ENCODE results near the gene DHX35. TPM values are rescaled to one million over a fixed set of nuclear protein-coding genes. Genes with fewer than 3 reads are reported as not detected.

DHX35 gene
- total RNA-seq, 2 experiments from 2014 or later = 7.3 to 7.6 TPM

GRCh38 chr20:39040116-39040515 is 78.0 kb downstream of the DHX35 start:
- Mint-ChIP-seq H3K36me3 (ENCODE audit: low read depth) (peaks cover 63% of the 10 kb centered on the region), H3K4me1 (ENCODE audit: low read depth) (no peaks in the 10 kb centered on the region)

DNA sequence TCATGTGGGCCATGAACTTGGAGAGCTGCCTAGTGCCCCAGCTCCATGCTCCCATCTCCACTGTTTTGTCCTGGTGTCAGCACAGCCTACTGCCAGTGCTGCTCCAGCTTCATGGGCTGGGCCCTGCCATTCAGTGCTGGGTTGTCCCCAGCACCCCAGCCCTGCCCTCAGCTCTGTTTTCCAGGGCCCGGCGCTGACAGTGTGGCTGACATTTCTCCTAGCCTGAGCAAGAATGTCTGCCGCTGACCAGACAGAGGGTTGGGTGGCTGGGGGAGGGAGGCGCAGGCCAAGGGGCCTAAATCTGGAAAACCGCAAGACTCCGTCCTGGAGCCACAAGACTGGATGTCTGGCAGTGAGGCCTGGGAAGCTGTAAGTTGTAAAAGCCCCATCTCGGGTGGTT is 78.9 kb downstream of the DHX35 start:
- no peak for DNase-seq
- Mint-ChIP-seq H3K27me3 (no peaks in the 10 kb centered on the region), H3K27ac (no peak overlapping the region), H3K9me3 (no peaks in the 10 kb centered on the region), H3K4me1 (ENCODE audit: low read depth) (no peaks in the 10 kb centered on the region), H3K36me3 (ENCODE audit: low read depth) (peaks cover 53% of the 10 kb centered on the region), H3K4me3 (no peak overlapping the region)
- Histone ChIP-seq H3K36me3 (ENCODE audit: insufficient read depth, low read length) (peaks cover 44% of the 10 kb centered on the region), H3K27me3 (ENCODE audit: control insufficient read depth in 1 of 2, insufficient read depth in 2 of 2, low read length in 2 of 2) (no peaks in the 10 kb centered on the region), H3K9me3 (ENCODE audit: control insufficient read depth in 1 of 2, insufficient read depth in 1 of 2, low read length in 2 of 2) (no peaks in the 10 kb centered on the region), H3K27ac (ENCODE audit: low read depth in 1 of 2, low read length in 2 of 2) (no peak overlapping the region), H3K4me3 (ENCODE audit: low read length) (no peak overlapping the region), H3K4me1 (ENCODE audit: insufficient read depth, low read length) (no peaks in the 10 kb centered on the region)
- TF ChIP-seq, protein P1, sequence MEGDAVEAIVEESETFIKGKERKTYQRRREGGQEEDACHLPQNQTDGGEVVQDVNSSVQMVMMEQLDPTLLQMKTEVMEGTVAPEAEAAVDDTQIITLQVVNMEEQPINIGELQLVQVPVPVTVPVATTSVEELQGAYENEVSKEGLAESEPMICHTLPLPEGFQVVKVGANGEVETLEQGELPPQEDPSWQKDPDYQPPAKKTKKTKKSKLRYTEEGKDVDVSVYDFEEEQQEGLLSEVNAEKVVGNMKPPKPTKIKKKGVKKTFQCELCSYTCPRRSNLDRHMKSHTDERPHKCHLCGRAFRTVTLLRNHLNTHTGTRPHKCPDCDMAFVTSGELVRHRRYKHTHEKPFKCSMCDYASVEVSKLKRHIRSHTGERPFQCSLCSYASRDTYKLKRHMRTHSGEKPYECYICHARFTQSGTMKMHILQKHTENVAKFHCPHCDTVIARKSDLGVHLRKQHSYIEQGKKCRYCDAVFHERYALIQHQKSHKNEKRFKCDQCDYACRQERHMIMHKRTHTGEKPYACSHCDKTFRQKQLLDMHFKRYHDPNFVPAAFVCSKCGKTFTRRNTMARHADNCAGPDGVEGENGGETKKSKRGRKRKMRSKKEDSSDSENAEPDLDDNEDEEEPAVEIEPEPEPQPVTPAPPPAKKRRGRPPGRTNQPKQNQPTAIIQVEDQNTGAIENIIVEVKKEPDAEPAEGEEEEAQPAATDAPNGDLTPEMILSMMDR (IDR thresholded peaks at IDR 0.05) = no peak
- CTCF ChIA-PET = no interaction called here
- ATAC-seq (ENCODE audit: poor library complexity) = no peak
- POLR2A ChIA-PET = interaction anchor here (1.0 kb wide), 1 partner anchor 9 kb away, joined by 3 read pairs; no protein-coding TSS in a partner anchor
- intact Hi-C loops (cut with DNase I, micrococcal nuclease) = no loop called here

More at GRCh38 chr20:39040116-39040515, 78.0 kb downstream of the DHX35 start:
- Histone ChIP-seq H3K9me3 (ENCODE audit: control insufficient read depth in 1 of 2, insufficient read depth in 1 of 2, low read length in 2 of 2) (no peaks in the 10 kb centered on the region), H3K27ac (ENCODE audit: low read depth in 1 of 2, low read length in 2 of 2) (no peak overlapping the region), H3K4me1 (ENCODE audit: insufficient read depth, low read length) (no peaks in the 10 kb centered on the region), H3K4me3 (ENCODE audit: low read length) (no peak overlapping the region), H3K27me3 (ENCODE audit: control insufficient read depth in 1 of 2, insufficient read depth in 2 of 2, low read length in 2 of 2) (no peaks in the 10 kb centered on the region), H3K36me3 (ENCODE audit: insufficient read depth, low read length) (peaks cover 53% of the 10 kb centered on the region)
- ChIA-PET POLR2A (no interaction called here), CTCF (no interaction called here)
- intact Hi-C loops (cut with DNase I, micrococcal nuclease) = no loop called here
- DNase-seq = no peak
- Mint-ChIP-seq H3K27me3 (no peaks in the 10 kb centered on the region), H3K9me3 (no peaks in the 10 kb centered on the region), H3K27ac (no peak overlapping the region), H3K4me3 (no peak overlapping the region)
- ATAC-seq (ENCODE audit: poor library complexity) = no peak
- TF ChIP-seq, protein P1 (IDR thresholded peaks at IDR 0.05) = no peak

DNA sequence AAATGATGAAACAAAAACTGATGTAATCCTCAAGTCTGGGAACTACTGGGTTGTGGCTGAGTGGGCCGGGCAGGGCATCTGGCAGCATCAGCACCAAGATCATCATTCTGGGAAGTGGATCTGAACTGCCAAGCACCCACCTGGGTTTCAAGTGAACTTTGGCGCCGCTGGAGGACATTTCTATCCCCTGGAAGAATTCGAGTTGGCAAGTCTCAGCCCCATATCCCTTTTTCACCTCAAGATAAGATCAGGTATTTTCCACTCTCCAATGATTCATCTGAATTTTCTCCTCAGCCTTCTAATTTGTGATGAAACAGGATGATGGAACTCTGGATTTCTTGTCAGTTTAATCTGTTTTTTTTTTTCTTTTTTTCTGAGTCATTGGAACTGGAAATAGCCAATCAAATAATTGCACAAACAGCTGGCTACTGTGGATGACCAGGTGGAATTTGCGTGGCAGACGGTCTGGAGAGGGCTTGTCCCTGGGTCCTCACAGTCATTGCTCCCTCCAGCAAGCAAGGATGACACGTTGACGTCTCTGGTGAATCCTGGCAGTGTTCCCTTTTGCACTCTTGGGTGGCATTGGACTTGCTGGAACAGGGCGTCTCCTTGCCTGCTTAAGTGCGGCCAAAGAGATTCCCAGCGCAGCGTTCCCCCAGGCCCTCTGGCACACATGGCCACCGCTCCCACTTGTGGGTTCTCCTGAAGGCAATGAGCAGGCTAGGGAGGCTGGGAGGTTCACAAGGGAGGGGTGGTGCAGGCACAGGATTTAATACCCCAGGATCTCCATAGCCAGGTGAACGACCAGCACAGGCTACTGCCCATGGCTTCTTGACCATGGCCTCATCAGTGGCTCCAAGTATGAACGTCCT is 80.4 kb downstream of the DHX35 start:
- Histone ChIP-seq H3K4me3 (ENCODE audit: low read length) (no peak overlapping the region), H3K27me3 (ENCODE audit: control insufficient read depth in 1 of 2, insufficient read depth in 2 of 2, low read length in 2 of 2) (no peaks in the 10 kb centered on the region), H3K4me1 (ENCODE audit: insufficient read depth, low read length) (no peaks in the 10 kb centered on the region), H3K27ac (ENCODE audit: low read depth in 1 of 2, low read length in 2 of 2) (no peak overlapping the region), H3K9me3 (ENCODE audit: control insufficient read depth in 1 of 2, insufficient read depth in 1 of 2, low read length in 2 of 2) (no peaks in the 10 kb centered on the region), H3K36me3 (ENCODE audit: insufficient read depth, low read length) (peaks cover 37% of the 10 kb centered on the region)
- peaks cover 42% of the 10 kb centered on the region for H3K36me3 Mint-ChIP-seq (ENCODE audit: low read depth)
- no peaks in the 10 kb centered on the region for H3K9me3 Mint-ChIP-seq
- H3K27me3 Mint-ChIP-seq = no peaks in the 10 kb centered on the region
- H3K27ac Mint-ChIP-seq = no peak overlapping the region
- intact Hi-C loops (cut with DNase I, micrococcal nuclease) = no loop called here
- H3K4me3 Mint-ChIP-seq = no peak overlapping the region
- no peaks in the 10 kb centered on the region for H3K4me1 Mint-ChIP-seq (ENCODE audit: low read depth)
- DNase-seq = no peak
- ChIA-PET POLR2A (no interaction called here), CTCF (no interaction called here)
- ATAC-seq (ENCODE audit: poor library complexity) = no peak
- TF ChIP-seq, protein P1 (IDR thresholded peaks at IDR 0.05) = no peak
